Measurements from ENCODE around the gene CAPZB. TPM values are rescaled to one million over a fixed set of nuclear protein-coding genes. Genes with fewer than 3 reads are reported as not detected.

The CAPZB gene
- total and polyA plus RNA-seq, 2 experiments from 2014 or later: 229 to 494 TPM

DNA sequence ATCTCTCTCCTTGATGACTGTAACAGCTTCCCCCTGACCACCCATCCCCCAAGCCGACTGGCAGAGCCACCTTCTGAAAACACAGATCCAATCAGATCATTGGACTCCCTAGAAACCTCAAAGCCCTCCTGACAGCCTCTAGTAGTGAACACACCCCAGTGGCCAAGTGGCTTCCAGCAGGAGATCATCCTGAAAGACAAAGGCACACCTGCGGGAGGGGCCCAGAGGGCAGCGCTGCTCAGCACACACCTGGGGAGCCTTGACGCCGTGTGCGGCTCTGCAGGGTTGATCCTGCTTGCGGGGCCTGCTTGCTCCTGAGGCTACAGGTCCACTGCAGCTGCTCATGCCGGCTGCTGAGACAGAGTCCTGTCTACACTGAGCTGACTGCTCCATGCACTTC is 131.7 kb downstream of the CAPZB start:
- WGBS, 2 experiments (ENCODE audit: low coverage in 1 of 2, low lambda C conversion rate in 2 of 2, missing lambda C conversion rate in 2 of 2): 84 to 88% methylated on average over 8 of the region's 8 CpGs
- no peak for TF ChIP-seq EZH2 (IDR thresholded peaks at IDR 0.05; ENCODE audit: insufficient read depth, poor library complexity, severe bottlenecking)
- Histone ChIP-seq H3K4me3 (no peak overlapping the region), H3K4me1 (ENCODE audit: insufficient read depth) (no peaks in the 10 kb centered on the region), H3F3A (ENCODE audit: insufficient read depth) (no peaks in the 10 kb centered on the region), H2AFZ (no peak overlapping the region), H3K36me3 (ENCODE audit: low read depth) (peaks cover 38% of the 10 kb centered on the region), H3K9ac (no peak overlapping the region), H3K79me2 (ENCODE audit: insufficient read depth) (peaks cover 69% of the 10 kb centered on the region), H4K20me1 (ENCODE audit: insufficient read depth) (no peaks in the 10 kb centered on the region), H3K9me2 (ENCODE audit: insufficient read depth) (no peaks in the 10 kb centered on the region), H3K9me3 (ENCODE audit: low read depth) (no peaks in the 10 kb centered on the region), H3K4me2 (ENCODE audit: unreplicated experiment) (no peak overlapping the region), H3K27me3 (replicated peaks; ENCODE audit: insufficient read depth) (no peaks in the 10 kb centered on the region), H3K27ac (no peak overlapping the region)
- in situ Hi-C loops (cut with MboI): no loop called here
- no peak for DNase-seq

- Histone ChIP-seq H3F3A (ENCODE audit: insufficient read depth) (no peaks in the 10 kb centered on the region), H3K9me2 (ENCODE audit: insufficient read depth) (no peaks in the 10 kb centered on the region), H3K36me3 (ENCODE audit: low read depth) (peaks cover 38% of the 10 kb centered on the region), H3K4me3 (no peak overlapping the region), H3K79me2 (ENCODE audit: insufficient read depth) (peaks cover 69% of the 10 kb centered on the region), H3K27me3 (replicated peaks; ENCODE audit: insufficient read depth) (no peaks in the 10 kb centered on the region), H3K9ac (no peak overlapping the region), H3K27ac (no peak overlapping the region), H3K4me2 (ENCODE audit: unreplicated experiment) (no peak overlapping the region), H3K4me1 (ENCODE audit: insufficient read depth) (no peaks in the 10 kb centered on the region), H4K20me1 (ENCODE audit: insufficient read depth) (no peaks in the 10 kb centered on the region), H3K9me3 (ENCODE audit: low read depth) (no peaks in the 10 kb centered on the region), H2AFZ (no peak overlapping the region)
- DNase-seq: no peak
- no peak for TF ChIP-seq EZH2phosphoT487 (IDR thresholded peaks at IDR 0.05; ENCODE audit: insufficient read depth, low read depth)
- TF ChIP-seq EZH2 (IDR thresholded peaks at IDR 0.05; ENCODE audit: insufficient read depth, poor library complexity, severe bottlenecking): no peak
- in situ Hi-C loops (cut with MboI): no loop called here
- WGBS, 2 experiments (ENCODE audit: low coverage in 1 of 2, low lambda C conversion rate in 2 of 2, missing lambda C conversion rate in 2 of 2): 89% methylated on average over 14 of the region's 14 CpGs
Observed at GRCh38 chr1:19352839-19353238, 132.5 kb downstream of the CAPZB start.

DNA sequence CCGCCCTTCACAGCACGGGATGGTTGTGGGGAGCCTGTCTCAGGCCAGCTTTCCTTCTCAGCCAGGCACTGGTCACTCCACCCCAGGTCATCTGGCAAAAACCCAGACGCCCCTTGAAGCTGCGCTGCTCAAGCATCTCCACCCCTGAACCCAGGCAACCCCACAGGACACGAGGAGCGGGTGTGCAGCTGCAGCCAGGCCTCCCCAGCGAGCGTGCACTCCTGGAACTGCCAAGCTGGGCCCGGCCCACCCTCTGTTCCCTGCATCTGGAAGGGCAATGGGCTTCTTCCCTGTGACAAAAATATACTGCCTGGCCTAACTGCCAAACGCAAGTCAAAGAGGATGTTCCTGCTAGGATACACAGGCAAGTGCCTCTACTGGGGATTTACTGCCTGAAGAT is 133.5 kb downstream of the CAPZB start:
- Histone ChIP-seq H3K4me3 (no peak overlapping the region), H3K9ac (no peak overlapping the region), H4K20me1 (ENCODE audit: insufficient read depth) (no peaks in the 10 kb centered on the region), H3K36me3 (ENCODE audit: low read depth) (peaks cover 38% of the 10 kb centered on the region), H3K27me3 (replicated peaks; ENCODE audit: insufficient read depth) (no peaks in the 10 kb centered on the region), H3K4me2 (ENCODE audit: unreplicated experiment) (no peak overlapping the region), H3K9me3 (ENCODE audit: low read depth) (no peaks in the 10 kb centered on the region), H3K79me2 (ENCODE audit: insufficient read depth) (peaks cover 69% of the 10 kb centered on the region), H2AFZ (no peak overlapping the region), H3K4me1 (ENCODE audit: insufficient read depth) (no peaks in the 10 kb centered on the region), H3K9me2 (ENCODE audit: insufficient read depth) (no peaks in the 10 kb centered on the region), H3F3A (ENCODE audit: insufficient read depth) (no peaks in the 10 kb centered on the region), H3K27ac (no peak overlapping the region)
- TF ChIP-seq EZH2 (IDR thresholded peaks at IDR 0.05; ENCODE audit: insufficient read depth, poor library complexity, severe bottlenecking) (no peak), EZH2phosphoT487 (IDR thresholded peaks at IDR 0.05; ENCODE audit: insufficient read depth, low read depth) (no peak)
- in situ Hi-C loops (cut with MboI): no loop called here
- 45 to 52% methylated on average over 10 of the region's 10 CpGs for WGBS, 2 experiments (ENCODE audit: low coverage in 1 of 2, low lambda C conversion rate in 2 of 2, missing lambda C conversion rate in 2 of 2)
- DNase-seq: no peak

GRCh38 chr1:19350566-19350965 is 134.8 kb downstream of the CAPZB start:
- 94 to 98% methylated on average over 5 of the region's 5 CpGs for WGBS, 2 experiments (ENCODE audit: low coverage in 1 of 2, low lambda C conversion rate in 2 of 2, missing lambda C conversion rate in 2 of 2)
- Histone ChIP-seq H3K27ac (no peak overlapping the region), H4K20me1 (ENCODE audit: insufficient read depth) (no peaks in the 10 kb centered on the region), H3K9me3 (ENCODE audit: low read depth) (no peaks in the 10 kb centered on the region), H3K27me3 (replicated peaks; ENCODE audit: insufficient read depth) (no peaks in the 10 kb centered on the region), H3F3A (ENCODE audit: insufficient read depth) (no peaks in the 10 kb centered on the region), H3K4me2 (ENCODE audit: unreplicated experiment) (no peak overlapping the region), H3K4me3 (no peak overlapping the region), H3K9me2 (ENCODE audit: insufficient read depth) (no peaks in the 10 kb centered on the region), H2AFZ (no peak overlapping the region), H3K4me1 (ENCODE audit: insufficient read depth) (no peaks in the 10 kb centered on the region), H3K79me2 (ENCODE audit: insufficient read depth) (peaks cover 60% of the 10 kb centered on the region), H3K9ac (no peak overlapping the region), H3K36me3 (ENCODE audit: low read depth) (peaks cover 29% of the 10 kb centered on the region)
- TF ChIP-seq EZH2phosphoT487 (IDR thresholded peaks at IDR 0.05; ENCODE audit: insufficient read depth, low read depth) (no peak), EZH2 (IDR thresholded peaks at IDR 0.05; ENCODE audit: insufficient read depth, poor library complexity, severe bottlenecking) (no peak)
- in situ Hi-C loops (cut with MboI): no loop called here
- DNase-seq: no peak

DNA sequence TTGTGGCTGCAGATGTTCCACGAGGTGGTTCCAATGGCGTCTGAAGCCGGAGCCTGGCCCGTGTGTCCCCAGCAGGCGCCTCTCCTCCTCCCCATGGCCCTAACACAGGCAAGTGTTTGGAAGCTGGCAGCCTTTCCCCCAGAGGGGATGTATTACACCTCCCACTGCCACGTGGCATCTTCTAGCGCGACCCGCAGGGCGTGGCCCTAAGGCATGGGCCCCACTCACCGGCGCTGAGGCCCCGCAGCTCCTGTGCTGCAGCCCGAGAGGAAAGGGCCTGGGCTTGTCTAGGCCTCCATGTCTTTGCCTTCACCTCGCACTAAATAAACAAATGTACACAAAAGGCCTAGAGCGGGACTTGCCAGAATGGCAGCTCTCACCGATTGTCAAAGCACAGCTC is 135.3 kb downstream of the CAPZB start:
- H3K9ac ChIP-seq: no peak overlapping the region
- in situ Hi-C loops (cut with MboI): no loop called here
- H3K4me3 ChIP-seq: no peak overlapping the region
- H3K27me3 ChIP-seq (replicated peaks; ENCODE audit: insufficient read depth): no peaks in the 10 kb centered on the region
- no peak overlapping the region for H3K27ac ChIP-seq
- H3F3A ChIP-seq (ENCODE audit: insufficient read depth): no peaks in the 10 kb centered on the region
- no peak for DNase-seq
- no peak overlapping the region for H3K4me2 ChIP-seq (ENCODE audit: unreplicated experiment)
- H2AFZ ChIP-seq: no peak overlapping the region
- peaks cover 24% of the 10 kb centered on the region for H3K36me3 ChIP-seq (ENCODE audit: low read depth)
- WGBS, 2 experiments (ENCODE audit: low coverage in 1 of 2, low lambda C conversion rate in 2 of 2, missing lambda C conversion rate in 2 of 2): 81 to 87% methylated on average over 16 to 17 of the region's 17 CpGs
- TF ChIP-seq EZH2 (IDR thresholded peaks at IDR 0.05; ENCODE audit: insufficient read depth, poor library complexity, severe bottlenecking) (no peak), EZH2phosphoT487 (IDR thresholded peaks at IDR 0.05; ENCODE audit: insufficient read depth, low read depth) (no peak)
- no peaks in the 10 kb centered on the region for H4K20me1 ChIP-seq (ENCODE audit: insufficient read depth)
- H3K9me3 ChIP-seq (ENCODE audit: low read depth): no peaks in the 10 kb centered on the region
- H3K79me2 ChIP-seq (ENCODE audit: insufficient read depth): peaks cover 54% of the 10 kb centered on the region
- H3K4me1 ChIP-seq (ENCODE audit: insufficient read depth): no peaks in the 10 kb centered on the region
- H3K9me2 ChIP-seq (ENCODE audit: insufficient read depth): no peaks in the 10 kb centered on the region
